Measurements from ENCODE around the gene PAPPA. TPM values are rescaled to one million over a fixed set of nuclear protein-coding genes. Genes with fewer than 3 reads are reported as not detected.

The PAPPA gene
- total RNA-seq, 1 donor from 2014 or later, result 0.15 TPM

DNA sequence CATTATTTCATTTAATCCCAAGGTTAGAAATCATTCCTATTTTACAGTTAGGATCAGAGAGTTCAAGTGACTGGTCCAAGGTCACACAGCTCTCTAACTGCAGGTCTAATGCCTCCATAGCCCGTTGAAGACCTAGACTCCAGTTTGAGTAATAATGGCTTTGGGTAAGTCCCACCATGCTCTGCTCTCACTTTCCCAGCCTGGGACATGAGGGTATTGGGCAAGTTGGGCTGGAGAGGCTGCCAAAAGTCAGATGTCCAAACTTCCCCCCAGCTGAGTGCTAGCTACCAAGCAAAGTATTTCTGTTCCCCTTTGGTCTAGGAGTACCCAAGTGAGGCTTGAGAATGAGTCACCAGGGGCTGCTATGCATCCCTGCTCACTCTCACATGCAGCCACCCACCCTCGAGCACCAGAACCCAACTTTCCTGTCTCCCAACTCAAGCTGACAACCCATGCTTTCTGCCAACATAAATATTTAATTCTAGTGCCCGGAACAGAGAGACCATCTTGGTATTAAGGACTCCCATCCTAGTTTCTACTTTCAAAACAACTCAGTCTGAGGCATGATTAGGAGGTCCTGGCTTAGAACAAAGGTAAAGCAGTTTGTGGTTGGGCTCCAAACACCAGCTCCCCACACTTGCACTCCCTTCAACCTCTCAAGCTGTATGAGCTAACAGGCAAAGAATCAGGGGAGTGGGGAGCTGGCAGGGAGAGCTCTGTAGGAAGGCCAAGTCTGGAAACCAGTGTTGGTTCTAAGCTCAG is 297.0 kb downstream of the PAPPA start:
- H3K9me3 Mint-ChIP-seq, result peaks cover 3% of the 10 kb centered on the region
- no peak overlapping the region for H3K27ac Mint-ChIP-seq
- Histone ChIP-seq H2AFZ (replicated peaks) (no peak overlapping the region), H3K9me3 (ENCODE audit: low read depth) (no peaks in the 10 kb centered on the region), H3K4me2 (no peak overlapping the region), H3K4me3 (no peak overlapping the region), H4K20me1 (ENCODE audit: low read depth) (no peaks in the 10 kb centered on the region), H3K4me1 (no peaks in the 10 kb centered on the region), H3K79me2 (ENCODE audit: low read depth) (no peaks in the 10 kb centered on the region), H3K9ac (no peak overlapping the region), H3K27ac (no peak overlapping the region), H3K27me3 (no peaks in the 10 kb centered on the region), H3K36me3 (no peaks in the 10 kb centered on the region), H3F3A (ENCODE audit: low read depth) (no peaks in the 10 kb centered on the region)
- peaks cover 4% of the 10 kb centered on the region for H3K27me3 Mint-ChIP-seq (ENCODE audit: insufficient read depth, low read depth)
- TF ChIP-seq EZH2 (IDR thresholded peaks at IDR 0.05) (no peak), EZH2phosphoT487 (IDR thresholded peaks at IDR 0.05) (no peak), CTCF (IDR thresholded peaks at IDR 0.05) (no peak)
- peaks cover 3% of the 10 kb centered on the region for H3K4me1 Mint-ChIP-seq
- no peak overlapping the region for H3K4me3 Mint-ChIP-seq
- H3K36me3 Mint-ChIP-seq, result no peaks in the 10 kb centered on the region
- no peak for DNase-seq (ENCODE audit: low spot score)

DNA sequence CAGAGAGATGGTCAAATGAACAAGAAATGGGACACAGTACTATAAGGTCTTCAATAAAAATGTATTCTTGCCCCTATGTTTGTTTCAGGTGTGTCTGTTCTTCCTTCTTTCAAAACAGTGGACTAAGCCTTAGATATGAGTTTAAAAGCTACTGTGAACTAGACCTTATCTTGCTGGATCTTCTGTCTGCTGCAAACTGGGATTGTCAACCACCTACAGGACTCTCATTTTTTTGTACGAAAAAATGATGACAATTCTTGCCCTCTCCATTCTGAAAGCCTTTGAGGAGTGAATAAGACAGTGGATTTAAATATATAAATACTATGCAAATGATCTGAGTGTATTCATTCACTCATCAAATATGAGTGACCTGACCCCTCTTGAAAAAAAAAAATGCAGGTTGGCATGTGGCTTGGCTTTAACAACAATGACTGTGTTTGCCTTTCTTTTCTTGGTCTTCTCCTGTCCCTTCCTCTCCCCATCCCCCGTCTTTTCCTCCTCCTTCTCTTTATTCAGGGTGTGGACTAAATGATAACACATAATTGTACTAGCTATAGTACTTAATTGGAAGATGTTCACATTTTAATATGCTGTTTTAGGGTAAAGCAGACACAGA is 298.0 kb downstream of the PAPPA start:
- H3K9me3 Mint-ChIP-seq, result peaks cover 11% of the 10 kb centered on the region
- no peaks in the 10 kb centered on the region for H3F3A ChIP-seq (ENCODE audit: low read depth)
- no peaks in the 10 kb centered on the region for H3K79me2 ChIP-seq (ENCODE audit: low read depth)
- DNase-seq (ENCODE audit: low spot score), result no peak
- H3K9ac ChIP-seq, result no peak overlapping the region
- no peak overlapping the region for H3K4me2 ChIP-seq
- H3K36me3 Mint-ChIP-seq, result peaks cover 1% of the 10 kb centered on the region
- no peak for TF ChIP-seq EZH2 (IDR thresholded peaks at IDR 0.05)
- no peak for TF ChIP-seq CTCF (IDR thresholded peaks at IDR 0.05)
- TF ChIP-seq EZH2phosphoT487 (IDR thresholded peaks at IDR 0.05), result no peak
- H3K27me3 ChIP-seq, result no peaks in the 10 kb centered on the region
- no peaks in the 10 kb centered on the region for H3K36me3 ChIP-seq
- H3K4me3 Mint-ChIP-seq, result no peak overlapping the region
- H3K4me1 Mint-ChIP-seq, result peaks cover 3% of the 10 kb centered on the region
- H3K9me3 ChIP-seq (ENCODE audit: low read depth), result peaks cover 3% of the 10 kb centered on the region
- H3K27ac ChIP-seq, result no peak overlapping the region
- H3K27me3 Mint-ChIP-seq (ENCODE audit: insufficient read depth, low read depth), result peaks cover 4% of the 10 kb centered on the region
- no peak overlapping the region for H2AFZ ChIP-seq (replicated peaks)
- H3K4me3 ChIP-seq, result no peak overlapping the region
- no peaks in the 10 kb centered on the region for H4K20me1 ChIP-seq (ENCODE audit: low read depth)
- H3K27ac Mint-ChIP-seq, result no peak overlapping the region
- no peaks in the 10 kb centered on the region for H3K4me1 ChIP-seq

Measured in neural progenitor cell (in vitro differentiated cells).